A673 (cell line): ENCODE data around the gene BMP8A. TPM values are rescaled to one million over a fixed set of nuclear protein-coding genes. Genes with fewer than 3 reads are reported as not detected.
A peak's percentile ranks its signal among the peaks of the same experiment; 100 is the strongest.

Experiments used
- BruUV-seq: library from RNA; stranded (reverse); fragments of 400-500 nt; replicated peaks from 2 replicates; lab custom pipeline; 2021; lab: Mats Ljungman, UMichigan
- CTCF ChIA-PET: fragments of 300-600 bp; sonication (Branson Sonifier 250); formaldehyde crosslinking; loops from one replicate; lab custom pipeline; 2022; ENCODE audit warnings: antibody characterized with exemption; lab: Charles Lee
- POLR2A ChIA-PET: fragments of 300-600 bp; sonication (Branson Sonifier 250); formaldehyde crosslinking; loops from one replicate; lab custom pipeline; 2022; ENCODE audit warnings: antibody characterized with exemption; ENCODE audit not compliant: low non-redundant PET; lab: Charles Lee
- DNase-seq: peaks from one replicate; pipeline ENCODE4 v3.0.0-alpha.2; 2015; ENCODE audit warnings: low spot score
- H3K27ac ChIP-seq: fragments of 200-600 bp; sonication (generic); 2 replicates; pipeline ENCODE4 v1.5.1; 2016; ENCODE audit warnings: mixed run types, low read depth, mild to moderate bottlenecking, mixed read lengths, antibody characterized with exemption, low read length; ENCODE audit not compliant: poor library complexity, severe bottlenecking
- H3K27me3 ChIP-seq: fragments of 200-600 bp; sonication (generic); replicated peaks from 2 replicates; pipeline ENCODE4 v1.6.1; 2017; ENCODE audit warnings: mixed run types, low read depth, mild to moderate bottlenecking, mixed read lengths, antibody characterized with exemption, low read length; ENCODE audit not compliant: insufficient read depth, poor library complexity
- H3K36me3 ChIP-seq: fragments of 200-600 bp; sonication (generic); 2 replicates; pipeline ENCODE4 v1.6.1; 2016; ENCODE audit warnings: mixed run types, mild to moderate bottlenecking, mixed read lengths, antibody characterized with exemption, low read length; ENCODE audit not compliant: insufficient read depth, poor library complexity, severe bottlenecking
- H3K4me1 ChIP-seq: fragments of 200-600 bp; sonication (generic); 2 replicates; pipeline ENCODE4 v1.6.1; 2017; ENCODE audit warnings: mixed run types, mild to moderate bottlenecking, mixed read lengths, antibody characterized with exemption, low read length; ENCODE audit not compliant: insufficient read depth, poor library complexity, severe bottlenecking
- H3K4me3 ChIP-seq: fragments of 200-600 bp; sonication (generic); 2 replicates; pipeline ENCODE4 v1.5.1; 2016; ENCODE audit warnings: low read depth, mixed run types, mild to moderate bottlenecking, mixed read lengths, low read length; ENCODE audit not compliant: poor library complexity, severe bottlenecking
- H3K9me3 ChIP-seq: fragments of 200-600 bp; sonication (generic); 2 replicates; pipeline ENCODE4 v1.6.1; 2016; ENCODE audit warnings: mixed run types, low read depth, mild to moderate bottlenecking, mixed read lengths, antibody characterized with exemption, low read length; ENCODE audit not compliant: poor library complexity, severe bottlenecking
- EZH2 ChIP-seq: fragments of 200-600 bp; sonication (generic); IDR thresholded peaks from 2 replicates; pipeline ENCODE4 v1.6.1; 2017; ENCODE audit warnings: borderline replicate concordance, low read depth, mild to moderate bottlenecking, mixed read lengths, antibody characterized with exemption, low read length; ENCODE audit not compliant: poor library complexity, severe bottlenecking
- intact Hi-C: fragments of 100-400 bp; cut with micrococcal nuclease; formaldehyde crosslinking; loops from one replicate; pipeline ENCODE4 v1.10.0; 2022; ENCODE audit not compliant: unreplicated experiment
- total RNA-seq: library from RNA; stranded (reverse); gene quantifications from 2 replicates; pipeline ENCODE4 v1.2.3, GENCODE V29; 2021
- TF ChIP-seq, protein P1 (sequence below): fragments of 300-800, 200-600 bp; sonication (generic); conservative IDR thresholded peaks from 2 replicates; pipeline ENCODE4 v1.5.1; 2017; ENCODE audit warnings: low read depth, mild to moderate bottlenecking, antibody characterized with exemption, low read length, moderate library complexity, mixed read lengths

Gene BMP8A
- total RNA-seq, 1 experiment from 2014 or later = not detected

DNA sequence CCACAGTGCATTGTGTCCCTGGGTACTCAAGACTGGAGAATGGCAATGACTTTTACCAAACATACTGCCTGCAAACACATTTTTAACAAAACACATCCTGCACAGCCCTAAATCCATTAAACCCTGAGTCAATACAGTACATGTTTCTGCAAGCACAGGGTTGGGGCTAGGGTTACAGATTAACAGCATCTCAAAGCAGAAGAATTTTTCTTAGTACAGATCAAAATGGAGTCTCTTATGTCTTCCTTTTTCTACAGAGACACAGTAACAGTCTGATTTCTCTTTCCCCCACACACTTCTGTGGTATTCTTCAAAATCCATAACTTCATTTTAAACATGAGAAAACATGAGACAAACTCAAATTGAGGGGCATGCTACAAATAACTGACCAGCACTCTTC is 13.9 kb downstream of the BMP8A start:
- no peak for DNase-seq
- ChIA-PET POLR2A (no interaction called here), CTCF (no interaction called here)
- no TSS peak for BruUV-seq
- Histone ChIP-seq H3K27ac (no peak overlapping the region), H3K4me3 (no peak overlapping the region), H3K9me3 (no peaks in the 10 kb centered on the region), H3K36me3 (no peaks in the 10 kb centered on the region), H3K27me3 (no peaks in the 10 kb centered on the region), H3K4me1 (no peaks in the 10 kb centered on the region)
- intact Hi-C loops = loop anchor here (5.0 kb wide), 1 partner anchor 217 kb away; no protein-coding TSS in a partner anchor
- no peak for TF ChIP-seq EZH2
- TF ChIP-seq, protein P1, sequence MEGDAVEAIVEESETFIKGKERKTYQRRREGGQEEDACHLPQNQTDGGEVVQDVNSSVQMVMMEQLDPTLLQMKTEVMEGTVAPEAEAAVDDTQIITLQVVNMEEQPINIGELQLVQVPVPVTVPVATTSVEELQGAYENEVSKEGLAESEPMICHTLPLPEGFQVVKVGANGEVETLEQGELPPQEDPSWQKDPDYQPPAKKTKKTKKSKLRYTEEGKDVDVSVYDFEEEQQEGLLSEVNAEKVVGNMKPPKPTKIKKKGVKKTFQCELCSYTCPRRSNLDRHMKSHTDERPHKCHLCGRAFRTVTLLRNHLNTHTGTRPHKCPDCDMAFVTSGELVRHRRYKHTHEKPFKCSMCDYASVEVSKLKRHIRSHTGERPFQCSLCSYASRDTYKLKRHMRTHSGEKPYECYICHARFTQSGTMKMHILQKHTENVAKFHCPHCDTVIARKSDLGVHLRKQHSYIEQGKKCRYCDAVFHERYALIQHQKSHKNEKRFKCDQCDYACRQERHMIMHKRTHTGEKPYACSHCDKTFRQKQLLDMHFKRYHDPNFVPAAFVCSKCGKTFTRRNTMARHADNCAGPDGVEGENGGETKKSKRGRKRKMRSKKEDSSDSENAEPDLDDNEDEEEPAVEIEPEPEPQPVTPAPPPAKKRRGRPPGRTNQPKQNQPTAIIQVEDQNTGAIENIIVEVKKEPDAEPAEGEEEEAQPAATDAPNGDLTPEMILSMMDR = no peak

GRCh38 chr1:39507230-39507928 is 15.9 kb downstream of the BMP8A start:
- ChIA-PET CTCF (no interaction called here), POLR2A (no interaction called here)
- intact Hi-C loops = loop anchor here (5.0 kb wide), 1 partner anchor 215 kb away; no protein-coding TSS in a partner anchor
- no peaks in the 10 kb centered on the region for H3K36me3 ChIP-seq
- no peak for TF ChIP-seq EZH2
- TF ChIP-seq, protein P1 = peak; percentile 52
- no peak overlapping the region for H3K27ac ChIP-seq
- H3K4me1 ChIP-seq = no peaks in the 10 kb centered on the region
- BruUV-seq = no TSS peak
- peak; percentile 47 for DNase-seq
- H3K9me3 ChIP-seq = no peaks in the 10 kb centered on the region
- H3K27me3 ChIP-seq = no peaks in the 10 kb centered on the region
- no peak overlapping the region for H3K4me3 ChIP-seq

DNA sequence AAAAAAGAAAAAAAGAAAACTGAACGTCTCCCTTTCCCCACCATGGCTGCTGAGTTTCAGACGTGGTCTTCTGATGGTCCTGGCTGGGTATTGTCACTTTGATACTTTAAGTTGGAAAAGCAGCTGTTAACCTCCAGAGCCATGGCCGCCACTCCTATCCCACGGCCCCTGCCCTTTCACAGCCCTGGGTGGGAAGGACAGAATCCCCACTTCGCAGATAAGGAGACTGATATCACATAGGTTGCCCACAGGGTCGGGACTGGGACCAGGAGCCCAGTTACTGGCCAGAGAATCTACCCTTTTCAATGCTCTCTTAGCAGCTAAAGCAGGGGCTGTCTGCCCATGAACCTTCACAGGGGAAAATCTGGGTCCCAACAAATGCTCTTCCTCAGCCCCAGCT is 16.8 kb downstream of the BMP8A start:
- H3K4me1 ChIP-seq = no peaks in the 10 kb centered on the region
- ChIA-PET POLR2A (no interaction called here), CTCF (no interaction called here)
- intact Hi-C loops = loop anchor here (5.0 kb wide), 1 partner anchor 214 kb away; no protein-coding TSS in a partner anchor
- no peaks in the 10 kb centered on the region for H3K36me3 ChIP-seq
- no TSS peak for BruUV-seq
- H3K27me3 ChIP-seq = no peaks in the 10 kb centered on the region
- H3K27ac ChIP-seq = no peak overlapping the region
- DNase-seq = no peak
- H3K4me3 ChIP-seq = no peak overlapping the region
- no peaks in the 10 kb centered on the region for H3K9me3 ChIP-seq
- TF ChIP-seq, protein P1 = no peak
- TF ChIP-seq EZH2 = no peak
